Effector CD8-positive, alpha-beta T cell (primary cell): ENCODE measurements around the gene APOB.

Source experiments
- DNase-seq: peaks from one replicate; lab custom pipeline; 2025; lab: John Stamatoyannopoulos, UW

The APOB gene

GRCh38 chr2:21002814-21003192, 41.1 kb downstream of the APOB start:
- DNase-seq, result no peak

GRCh38 chr2:21001988-21002813, 41.7 kb downstream of the APOB start:
- no peak for DNase-seq

- no peak for DNase-seq
These were observed 42.5 kb downstream of the APOB start for GRCh38 chr2:21001225-21001946.

- no peak for DNase-seq
These were observed 43.8 kb downstream of the APOB start for GRCh38 chr2:20999906-21000645.

- DNase-seq, result no peak
These were observed 44.6 kb downstream of the APOB start for GRCh38 chr2:20998972-20999905.

GRCh38 chr2:20997953-20998722, 45.7 kb downstream of the APOB start:
- no peak for DNase-seq

GRCh38 chr2:20994130-20994529, 49.7 kb downstream of the APOB start:
- DNase-seq, result no peak

GRCh38 chr2:20992201-20992711, 51.6 kb downstream of the APOB start:
- no peak for DNase-seq

GRCh38 chr2:20990442-20991430, 53.1 kb downstream of the APOB start:
- DNase-seq, result no peak

GRCh38 chr2:20989404-20989803, 54.5 kb downstream of the APOB start:
- no peak for DNase-seq

GRCh38 chr2:20988905-20989304, 55.0 kb downstream of the APOB start:
- DNase-seq, result no peak

GRCh38 chr2:20986024-20986939, 57.6 kb downstream of the APOB start:
- no peak for DNase-seq

- no peak for DNase-seq
These were observed 58.8 kb downstream of the APOB start for GRCh38 chr2:20985062-20985461.

- DNase-seq, result no peak
These were observed 59.5 kb downstream of the APOB start for GRCh38 chr2:20984408-20984807.

GRCh38 chr2:20983844-20984243, 60.0 kb downstream of the APOB start:
- no peak for DNase-seq

GRCh38 chr2:20982861-20983260, 61.0 kb downstream of the APOB start:
- DNase-seq, result no peak

GRCh38 chr2:20977520-20978180, 66.2 kb downstream of the APOB start:
- no peak for DNase-seq

- no peak for DNase-seq
These were observed 67.3 kb downstream of the APOB start for GRCh38 chr2:20976527-20976926.
